Renal cortical epithelial cell (primary cell): ENCODE measurements around the gene HSD11B1. TPM values are rescaled to one million over a fixed set of nuclear protein-coding genes. Genes with fewer than 3 reads are reported as not detected.

Experiments used
- DNase-seq: peaks from one replicate; pipeline ENCODE4 v3.0.0-alpha.2; 2011; ENCODE audit warnings: low read depth
- total RNA-seq: library from RNA; depleted of rRNA; stranded (reverse); fragments of >200 nt; gene quantifications from 2 replicates; pipeline ENCODE4 v1.2.3, GENCODE V29; 2014

HSD11B1 gene
- total RNA-seq, 1 donor from 2014 or later = not detected

GRCh38 chr1:209727286-209727685 lies 22.6 kb downstream of the HSD11B1 start:
- no peak for DNase-seq

GRCh38 chr1:209727785-209728184 lies 23.1 kb downstream of the HSD11B1 start:
- no peak for DNase-seq

- DNase-seq = no peak
These were observed 23.8 kb downstream of the HSD11B1 start for GRCh38 chr1:209728466-209728865.

GRCh38 chr1:209729436-209729835 lies 24.8 kb downstream of the HSD11B1 start:
- DNase-seq = no peak

GRCh38 chr1:209732725-209733124 lies 28.1 kb downstream of the HSD11B1 start:
- no peak for DNase-seq

- DNase-seq = no peak
These were observed 29.0 kb downstream of the HSD11B1 start for GRCh38 chr1:209733409-209734192.

- no peak for DNase-seq
These were observed 32.0 kb downstream of the HSD11B1 start for GRCh38 chr1:209736490-209737117.

GRCh38 chr1:209737118-209737505 lies 32.5 kb downstream of the HSD11B1 start:
- DNase-seq = no peak

- DNase-seq = no peak
These were observed 33.6 kb downstream of the HSD11B1 start for GRCh38 chr1:209738270-209738669.

- no peak for DNase-seq
These were observed 36.5 kb downstream of the HSD11B1 start for GRCh38 chr1:209741193-209741592.

GRCh38 chr1:209741889-209742288 lies 37.2 kb downstream of the HSD11B1 start:
- no peak for DNase-seq

GRCh38 chr1:209742409-209743144 lies 37.9 kb downstream of the HSD11B1 start:
- DNase-seq = peak; percentile 42

- peak; percentile 63 for DNase-seq
These were observed 38.5 kb downstream of the HSD11B1 start for GRCh38 chr1:209743145-209743482.

- no peak for DNase-seq
These were observed 42.0 kb downstream of the HSD11B1 start for GRCh38 chr1:209746451-209747165.

- peak; percentile 95 for DNase-seq
These were observed 43.1 kb downstream of the HSD11B1 start for GRCh38 chr1:209747580-209748262.

- no peak for DNase-seq
These were observed 44.0 kb downstream of the HSD11B1 start for GRCh38 chr1:209748620-209749019.

GRCh38 chr1:209749205-209749604 lies 44.6 kb downstream of the HSD11B1 start:
- no peak for DNase-seq

GRCh38 chr1:209749670-209750323 lies 45.2 kb downstream of the HSD11B1 start:
- DNase-seq = no peak

GRCh38 chr1:209751627-209752231 lies 47.1 kb downstream of the HSD11B1 start:
- no peak for DNase-seq

- no peak for DNase-seq
These were observed 48.2 kb downstream of the HSD11B1 start for GRCh38 chr1:209752890-209753289.

GRCh38 chr1:209755256-209755655 lies 50.6 kb downstream of the HSD11B1 start:
- no peak for DNase-seq
